ENCODE measurements around the gene PILRB.
"Not testable (repeated sequence)": the region's sequence is repeated elsewhere in the genome, so short reads cannot be mapped to it uniquely, and the experiment has no call there.

DNA sequence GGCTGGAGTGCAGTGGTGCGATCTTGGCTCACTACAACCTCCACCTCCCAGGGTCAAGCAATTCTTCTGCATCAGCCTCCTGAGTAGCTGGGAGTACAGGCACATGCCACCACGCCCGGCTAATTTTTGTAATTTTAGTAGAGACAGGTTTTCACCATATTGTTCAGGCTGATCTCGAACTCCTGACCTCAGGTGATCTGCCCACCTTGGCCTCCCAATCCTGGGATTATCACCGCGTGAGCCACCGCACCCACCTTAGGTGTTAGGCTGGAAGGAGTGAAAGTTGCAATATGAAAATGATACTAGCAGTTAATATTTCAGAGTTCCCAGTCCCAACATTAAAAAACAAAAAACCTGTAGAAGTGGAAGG, 8.1 kb downstream of the PILRB start:
- not testable (repeated sequence) for TF ChIP-seq EZH2phosphoT487 (IDR thresholded peaks at IDR 0.05; ENCODE audit: borderline replicate concordance, low read length)
- TF ChIP-seq, protein P1, sequence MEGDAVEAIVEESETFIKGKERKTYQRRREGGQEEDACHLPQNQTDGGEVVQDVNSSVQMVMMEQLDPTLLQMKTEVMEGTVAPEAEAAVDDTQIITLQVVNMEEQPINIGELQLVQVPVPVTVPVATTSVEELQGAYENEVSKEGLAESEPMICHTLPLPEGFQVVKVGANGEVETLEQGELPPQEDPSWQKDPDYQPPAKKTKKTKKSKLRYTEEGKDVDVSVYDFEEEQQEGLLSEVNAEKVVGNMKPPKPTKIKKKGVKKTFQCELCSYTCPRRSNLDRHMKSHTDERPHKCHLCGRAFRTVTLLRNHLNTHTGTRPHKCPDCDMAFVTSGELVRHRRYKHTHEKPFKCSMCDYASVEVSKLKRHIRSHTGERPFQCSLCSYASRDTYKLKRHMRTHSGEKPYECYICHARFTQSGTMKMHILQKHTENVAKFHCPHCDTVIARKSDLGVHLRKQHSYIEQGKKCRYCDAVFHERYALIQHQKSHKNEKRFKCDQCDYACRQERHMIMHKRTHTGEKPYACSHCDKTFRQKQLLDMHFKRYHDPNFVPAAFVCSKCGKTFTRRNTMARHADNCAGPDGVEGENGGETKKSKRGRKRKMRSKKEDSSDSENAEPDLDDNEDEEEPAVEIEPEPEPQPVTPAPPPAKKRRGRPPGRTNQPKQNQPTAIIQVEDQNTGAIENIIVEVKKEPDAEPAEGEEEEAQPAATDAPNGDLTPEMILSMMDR (IDR thresholded peaks at IDR 0.05; ENCODE audit: low read depth, low read length, poor library complexity, severe bottlenecking), result not testable (repeated sequence)
